Neuron (in vitro differentiated cells): ENCODE data around the gene CMAS.

Experiments
- H2AFZ ChIP-seq: one replicate; pipeline ENCODE4 v1.6.1; 2013; ENCODE audit warnings: low read depth, mild to moderate bottlenecking, inconsistent platforms, low read length, moderate library complexity
- H3K27me3 ChIP-seq: one replicate; pipeline ENCODE4 v1.6.1; 2013; ENCODE audit warnings: low read length; ENCODE audit not compliant: insufficient read depth
- H3K36me3 ChIP-seq: one replicate; pipeline ENCODE4 v1.6.1; 2013; ENCODE audit warnings: low read length; ENCODE audit not compliant: insufficient read depth
- H3K4me1 ChIP-seq: one replicate; pipeline ENCODE4 v1.6.1; 2013; ENCODE audit warnings: low read length; ENCODE audit not compliant: insufficient read depth
- H3K4me3 ChIP-seq: 2 replicates; pipeline ENCODE4 v1.5.1; 2013; ENCODE audit warnings: mild to moderate bottlenecking, low read length, moderate library complexity
- H3K9me3 ChIP-seq: one replicate; pipeline ENCODE4 v1.6.1; 2013; ENCODE audit warnings: low read length

CMAS gene

DNA sequence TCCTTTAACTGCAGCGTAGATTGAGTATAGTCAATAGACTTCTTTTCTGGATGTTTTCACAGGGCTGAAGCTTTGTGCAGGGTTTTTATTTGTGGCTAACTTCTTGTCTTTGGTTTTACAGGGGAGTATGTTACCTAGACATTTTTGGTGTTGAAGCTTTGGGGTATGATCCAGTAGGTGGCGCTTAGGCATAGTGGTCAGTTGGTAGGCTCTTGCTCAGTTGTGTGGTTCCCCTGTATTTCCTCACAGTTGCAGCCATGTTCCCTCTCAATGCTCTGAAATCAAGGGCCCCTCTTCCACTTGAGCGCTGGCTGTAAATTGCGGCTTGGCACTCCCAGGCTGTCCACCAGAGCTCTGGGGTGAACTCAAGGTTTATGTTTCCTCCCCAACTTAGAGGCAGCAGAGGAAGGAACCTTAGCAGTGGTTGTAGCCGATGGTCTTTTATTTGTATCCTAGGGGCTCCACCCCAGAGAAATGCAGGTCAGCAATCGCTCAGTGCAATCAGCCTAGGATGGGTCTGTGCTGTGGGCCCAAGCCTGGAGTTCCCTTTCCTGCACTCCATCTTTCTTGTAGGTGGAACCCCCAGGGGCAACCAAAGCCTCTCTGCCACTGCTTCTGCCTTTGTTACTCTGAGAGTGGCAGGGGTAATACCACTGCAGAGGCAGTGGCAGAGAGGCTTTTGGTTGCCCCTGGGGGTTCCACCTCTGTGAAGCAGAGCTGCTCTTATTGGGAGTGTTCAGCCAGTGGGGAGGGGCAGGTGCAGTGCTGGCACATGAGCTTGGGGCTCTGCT lies 55.1 kb downstream of the CMAS start:
- H3K4me1 ChIP-seq = no peaks in the 10 kb centered on the region
- no peak overlapping the region for H3K4me3 ChIP-seq
- H3K36me3 ChIP-seq = no peaks in the 10 kb centered on the region
- H3K27me3 ChIP-seq = no peaks in the 10 kb centered on the region
- H2AFZ ChIP-seq = no peak overlapping the region
- no peaks in the 10 kb centered on the region for H3K9me3 ChIP-seq

- Histone ChIP-seq H3K36me3 (no peaks in the 10 kb centered on the region), H3K9me3 (no peaks in the 10 kb centered on the region), H3K4me1 (no peaks in the 10 kb centered on the region), H2AFZ (no peak overlapping the region), H3K4me3 (no peak overlapping the region), H3K27me3 (no peaks in the 10 kb centered on the region)
Observed at GRCh38 chr12:22101749-22102243, 55.8 kb downstream of the CMAS start.

- Histone ChIP-seq H3K4me1 (no peaks in the 10 kb centered on the region), H3K36me3 (no peaks in the 10 kb centered on the region), H3K4me3 (no peak overlapping the region), H2AFZ (no peak overlapping the region), H3K9me3 (no peaks in the 10 kb centered on the region), H3K27me3 (no peaks in the 10 kb centered on the region)
Observed at GRCh38 chr12:22103418-22103817, 57.4 kb downstream of the CMAS start.

GRCh38 chr12:22105542-22105941 lies 59.5 kb downstream of the CMAS start:
- H2AFZ ChIP-seq = no peak overlapping the region
- H3K36me3 ChIP-seq = no peaks in the 10 kb centered on the region
- no peaks in the 10 kb centered on the region for H3K4me1 ChIP-seq
- H3K9me3 ChIP-seq = no peaks in the 10 kb centered on the region
- H3K4me3 ChIP-seq = no peak overlapping the region
- H3K27me3 ChIP-seq = no peaks in the 10 kb centered on the region

DNA sequence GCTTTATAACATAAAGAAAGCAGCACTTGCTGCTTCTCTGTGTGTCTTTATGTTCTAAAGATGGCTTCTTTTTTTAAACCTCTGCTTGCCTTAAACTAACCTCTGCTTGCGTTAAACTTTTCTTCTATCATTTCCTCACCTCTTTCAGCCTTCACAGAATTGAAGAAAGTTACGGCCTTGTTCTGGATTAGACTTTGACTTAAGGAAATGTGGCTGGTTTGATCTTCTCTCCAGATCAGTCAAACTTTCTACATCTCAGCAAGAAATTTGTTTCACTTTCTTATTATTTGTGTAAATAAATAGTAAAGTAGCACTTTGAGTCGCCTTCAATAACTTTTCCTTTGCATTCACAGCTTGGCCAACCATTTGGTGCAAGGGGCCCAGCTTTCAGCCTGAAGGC lies 64.2 kb downstream of the CMAS start:
- no peaks in the 10 kb centered on the region for H3K36me3 ChIP-seq
- no peaks in the 10 kb centered on the region for H3K9me3 ChIP-seq
- no peaks in the 10 kb centered on the region for H3K4me1 ChIP-seq
- H3K27me3 ChIP-seq = no peaks in the 10 kb centered on the region
- no peak overlapping the region for H2AFZ ChIP-seq
- no peak overlapping the region for H3K4me3 ChIP-seq
